B cell (primary cell): Measurements from ENCODE around the gene EFNA2. TPM values are rescaled to one million over a fixed set of nuclear protein-coding genes. Genes with fewer than 3 reads are reported as not detected.

ENCODE experiments used
- ATAC-seq: fragments of 200-7000 bp; cut with Tn5 transposase; one replicate; pipeline ENCODE4 v1.10.0; 2021; ENCODE audit warnings: low read depth, mild to moderate bottlenecking, moderate number of reproducible peaks, moderate library complexity
- CTCF ChIA-PET: fragments of 350-600 bp; sonication (Branson Sonifier 250); formaldehyde crosslinking; loops from one replicate; lab custom pipeline; 2021; ENCODE audit warnings: antibody characterized with exemption, inconsistent platforms; lab: Charles Lee
- POLR2A ChIA-PET: fragments of 350-600 bp; sonication (Branson Sonifier 250); formaldehyde crosslinking; loops from one replicate; lab custom pipeline; 2021; ENCODE audit warnings: antibody characterized with exemption; lab: Charles Lee
- DNase-seq: peaks from one replicate; pipeline ENCODE4 v3.0.0; 2013
- H2AFZ ChIP-seq: 2 replicates; pipeline ENCODE4 v1.6.1; 2012; ENCODE audit warnings: mild to moderate bottlenecking, low read depth, low read length; ENCODE audit not compliant: insufficient read depth, poor library complexity, severe bottlenecking
- H3K27ac ChIP-seq, 2 donors: 1 replicate in 1 of 2; 2 replicates in 1 of 2; pipeline ENCODE4 v1.5.1; 2012 to 2013; ENCODE audit warnings: low read length in 2 of 2, mild to moderate bottlenecking in 2 of 2, moderate library complexity in 1 of 2
- H3K27me3 ChIP-seq, 4 experiments: fragments of 200-600 bp in 1 of 4; sonication (generic) in 1 of 4; replicated peaks in 1 of 4; 1 replicate in 2 of 4; 2 replicates in 2 of 4; pipeline versions ENCODE4 v1.6.1 to v1.7.0; 2013 to 2016; ENCODE audit warnings: low read length in 3 of 4, mild to moderate bottlenecking in 2 of 4, mixed read lengths in 1 of 4, moderate library complexity in 1 of 4; ENCODE audit not compliant: insufficient read depth in 4 of 4, control insufficient read depth in 3 of 4; ENCODE audit errors: control extremely low read depth in 1 of 4
- H3K36me3 ChIP-seq, 2 experiments: replicated peaks in 1 of 2; 1 replicate in 1 of 2; 2 replicates in 1 of 2; pipeline versions ENCODE4 v1.6.1 to v1.7.1; 2013; ENCODE audit warnings: low read length in 1 of 2; ENCODE audit not compliant: insufficient read depth in 2 of 2, control insufficient read depth in 1 of 2; ENCODE audit errors: control extremely low read depth in 1 of 2, extremely low read depth in 1 of 2
- H3K4me1 ChIP-seq, 2 donors: fragments of 200-600 bp in 1 of 2; sonication (generic) in 1 of 2; 1 replicate in 1 of 2; 2 replicates in 1 of 2; pipeline versions ENCODE4 v1.5.1 to v1.6.1; 2013 to 2017; ENCODE audit warnings: low read length in 2 of 2; ENCODE audit not compliant: control insufficient read depth in 2 of 2, insufficient read depth in 2 of 2
- H3K4me2 ChIP-seq: replicated peaks from 2 replicates; pipeline ENCODE3; 2012; ENCODE audit warnings: mild to moderate bottlenecking, low read depth, low read length; ENCODE audit not compliant: poor library complexity, severe bottlenecking
- H3K4me3 ChIP-seq, 5 experiments: fragments of 200-600 bp in 1 of 5; sonication (generic) in 1 of 5; 1 replicate in 3 of 5; 2 replicates in 2 of 5; pipeline versions ENCODE4 v1.5.1 to v1.7.0; 2011 to 2016; ENCODE audit warnings: low read length in 4 of 5, mild to moderate bottlenecking in 4 of 5, low read depth in 2 of 5, control low read depth in 1 of 5, moderate library complexity in 1 of 5; ENCODE audit not compliant: insufficient read depth in 1 of 5; ENCODE audit errors: control extremely low read depth in 1 of 5, extremely low read depth in 1 of 5
- H3K79me2 ChIP-seq: fragments of 200-600 bp; sonication (generic); one replicate; pipeline ENCODE4 v1.6.0; 2016; ENCODE audit warnings: low read length; ENCODE audit not compliant: control insufficient read depth, insufficient read depth
- H3K9ac ChIP-seq: fragments of 200-600 bp; sonication (generic); 2 replicates; pipeline ENCODE4 v1.6.1; 2017; ENCODE audit warnings: mild to moderate bottlenecking, low read length, moderate library complexity
- H3K9me3 ChIP-seq, 3 donors: one replicate each; pipeline versions ENCODE4 v1.6.1 to v1.7.1; 2013; ENCODE audit warnings: low read length in 2 of 3; ENCODE audit not compliant: control insufficient read depth in 2 of 3, insufficient read depth in 1 of 3; ENCODE audit errors: control extremely low read depth in 1 of 3
- H4K20me1 ChIP-seq: 2 replicates; pipeline ENCODE4 v1.6.0; 2012; ENCODE audit warnings: mild to moderate bottlenecking, low read length; ENCODE audit not compliant: insufficient read depth, control insufficient read depth, poor library complexity, severe bottlenecking
- H3K27ac Mint-ChIP-seq: one replicate; pipeline ENCODE4 v1.8.0; 2021; ENCODE audit warnings: mixed read lengths
- H3K27me3 Mint-ChIP-seq: one replicate; pipeline ENCODE4 v1.8.0; 2021; ENCODE audit warnings: mixed read lengths
- H3K4me1 Mint-ChIP-seq: one replicate; pipeline ENCODE4 v1.8.0; 2021; ENCODE audit warnings: mixed read lengths
- H3K4me3 Mint-ChIP-seq: one replicate; pipeline ENCODE4 v1.8.0; 2021; ENCODE audit warnings: mixed read lengths
- H3K9me3 Mint-ChIP-seq: one replicate; pipeline ENCODE4 v1.8.0; 2022; ENCODE audit warnings: mixed read lengths; ENCODE audit not compliant: insufficient read depth
- EZH2 ChIP-seq: IDR thresholded peaks from 2 replicates; pipeline ENCODE4 v1.6.1; 2012; ENCODE audit warnings: borderline replicate concordance, low read depth, mild to moderate bottlenecking, moderate library complexity, low read length; ENCODE audit not compliant: insufficient read depth, poor library complexity, severe bottlenecking
- WGBS: methylation state at CpG from one replicate; pipeline ENCODE4 v1.1.5; 2013; ENCODE audit warnings: missing lambda C conversion rate; ENCODE audit not compliant: insufficient coverage; 5-methylcytosine and 5-hydroxymethylcytosine counted together
- intact Hi-C: fragments of 100-400 bp; cut with micrococcal nuclease; formaldehyde crosslinking; loops from one replicate; pipeline ENCODE4 v1.10.0; 2022
- polyA plus RNA-seq: library from polyadenylated mRNA; depleted of rRNA; stranded (reverse); fragments of >200 nt; gene quantifications from 2 replicates; pipeline ENCODE4 v1.2.3, GENCODE V29; 2012
- total RNA-seq, 2 donors: library from RNA; stranded (reverse); fragments of 120-200 nt in 1 of 2; gene quantifications; 1 replicate in 1 of 2; 2 replicates in 1 of 2; pipeline versions ENCODE4 v1.2.3 to v1.2.4, GENCODE V29; 2013 to 2022
- TF ChIP-seq, protein P1 (sequence below): fragments of 200-600 bp; IDR thresholded peaks from one replicate; pipeline ENCODE4 v1.8.0; 2022; ENCODE audit warnings: antibody characterized with exemption, mild to moderate bottlenecking

Gene EFNA2
- total and polyA plus RNA-seq, 2 donors (not counting 1 experiment from before 2014, with no cell fraction given) = not detected

GRCh38 chr19:1258707-1259205 is 26.9 kb upstream of the EFNA2 start:
- peak overlapping the region; percentile 98 for H3K9ac ChIP-seq
- peak overlapping the region; percentile 23 to 81 (median 62) for H3K4me3 ChIP-seq
- peaks cover 0 to 37% of the 10 kb centered on the region in 2 experiments for H3K36me3 ChIP-seq
- H4K20me1 ChIP-seq = peaks cover 33% of the 10 kb centered on the region
- H3K4me1 ChIP-seq = peaks cover 66 to 91% of the 10 kb centered on the region in 2 donors
- peak overlapping the region; percentile 99 for H3K4me2 ChIP-seq
- Mint-ChIP-seq H3K9me3 (no peaks in the 10 kb centered on the region), H3K27ac (peak overlapping the region; percentile 99), H3K4me1 (peaks cover 73% of the 10 kb centered on the region), H3K4me3 (peak overlapping the region; percentile 97), H3K27me3 (no peaks in the 10 kb centered on the region)
- ChIA-PET POLR2A (interaction anchor here (0.5 to 10.7 kb wide), 6 partner anchors 7 to 329 kb away, joined by 3 to 305 read pairs (median 4); partner anchors contain the start of gene CIRBP), CTCF (interaction anchor here (3.9 kb wide), 1 partner anchor 14 kb away, joined by 18 read pairs; no protein-coding TSS in a partner anchor)
- ATAC-seq = no peak
- intact Hi-C loops = no loop called here
- peak overlapping the region; percentile 99 to 100 for H3K27ac ChIP-seq
- no peak for TF ChIP-seq EZH2
- TF ChIP-seq, protein P1, sequence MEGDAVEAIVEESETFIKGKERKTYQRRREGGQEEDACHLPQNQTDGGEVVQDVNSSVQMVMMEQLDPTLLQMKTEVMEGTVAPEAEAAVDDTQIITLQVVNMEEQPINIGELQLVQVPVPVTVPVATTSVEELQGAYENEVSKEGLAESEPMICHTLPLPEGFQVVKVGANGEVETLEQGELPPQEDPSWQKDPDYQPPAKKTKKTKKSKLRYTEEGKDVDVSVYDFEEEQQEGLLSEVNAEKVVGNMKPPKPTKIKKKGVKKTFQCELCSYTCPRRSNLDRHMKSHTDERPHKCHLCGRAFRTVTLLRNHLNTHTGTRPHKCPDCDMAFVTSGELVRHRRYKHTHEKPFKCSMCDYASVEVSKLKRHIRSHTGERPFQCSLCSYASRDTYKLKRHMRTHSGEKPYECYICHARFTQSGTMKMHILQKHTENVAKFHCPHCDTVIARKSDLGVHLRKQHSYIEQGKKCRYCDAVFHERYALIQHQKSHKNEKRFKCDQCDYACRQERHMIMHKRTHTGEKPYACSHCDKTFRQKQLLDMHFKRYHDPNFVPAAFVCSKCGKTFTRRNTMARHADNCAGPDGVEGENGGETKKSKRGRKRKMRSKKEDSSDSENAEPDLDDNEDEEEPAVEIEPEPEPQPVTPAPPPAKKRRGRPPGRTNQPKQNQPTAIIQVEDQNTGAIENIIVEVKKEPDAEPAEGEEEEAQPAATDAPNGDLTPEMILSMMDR = no peak
- H3K9me3 ChIP-seq = no peaks in the 10 kb centered on the region
- peak overlapping the region; percentile 8 for H2AFZ ChIP-seq
- H3K27me3 ChIP-seq = no peaks in the 10 kb centered on the region
- DNase-seq = no peak
- peaks cover 55% of the 10 kb centered on the region for H3K79me2 ChIP-seq
- WGBS = no CpG with 5 or more reads among the region's 15 CpGs

DNA sequence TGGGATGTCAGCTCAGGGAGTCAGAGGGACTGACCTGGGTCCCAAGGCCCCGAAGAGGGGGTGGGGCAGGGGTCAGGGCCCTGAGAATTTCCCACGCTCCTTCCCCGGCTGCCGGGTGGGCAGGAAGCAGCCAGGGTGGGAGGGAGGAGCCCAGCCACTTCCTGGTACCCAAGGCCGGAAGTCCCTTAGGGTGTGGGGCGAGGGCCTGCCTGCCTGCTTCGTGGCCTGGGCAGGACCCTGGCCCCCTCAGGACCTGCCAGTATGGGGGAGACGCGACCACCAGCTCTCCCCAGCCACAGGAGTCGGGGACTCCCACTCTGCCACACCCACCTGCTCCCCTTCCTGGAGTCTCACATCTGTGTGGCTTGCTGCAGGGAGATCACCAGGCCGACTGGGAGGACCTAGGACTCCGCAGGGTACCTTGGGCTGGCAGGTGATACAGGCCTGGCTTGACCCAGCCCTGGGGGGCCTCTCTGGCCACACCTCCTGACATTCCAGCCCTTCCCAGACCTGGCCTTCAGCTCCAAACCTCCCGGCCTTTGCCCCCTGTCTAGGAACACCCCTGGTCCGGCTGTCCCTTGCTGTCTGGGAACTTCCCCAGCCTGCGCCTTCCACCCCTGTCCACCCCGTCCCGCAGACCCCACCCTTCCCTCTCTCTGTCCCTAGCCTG is 26.3 kb upstream of the EFNA2 start:
- Mint-ChIP-seq H3K4me1 (peaks cover 78% of the 10 kb centered on the region), H3K27ac (peak overlapping the region; percentile 99), H3K27me3 (no peaks in the 10 kb centered on the region), H3K9me3 (no peaks in the 10 kb centered on the region), H3K4me3 (peak overlapping the region; percentile 97)
- Histone ChIP-seq H4K20me1 (peaks cover 27% of the 10 kb centered on the region), H3K9me3 (no peaks in the 10 kb centered on the region), H3K4me1 (peaks cover 69 to 91% of the 10 kb centered on the region in 2 donors), H3K9ac (peak overlapping the region; percentile 98), H3K4me3 (peak overlapping the region; percentile 23 to 81 (median 62)), H3K36me3 (peaks cover 0 to 34% of the 10 kb centered on the region in 2 experiments), H3K79me2 (peaks cover 49% of the 10 kb centered on the region), H2AFZ (peak overlapping the region; percentile 8), H3K27me3 (no peaks in the 10 kb centered on the region), H3K27ac (peak overlapping the region; percentile 99 to 100), H3K4me2 (peak overlapping the region; percentile 99)
- DNase-seq (peak; percentile 87), ATAC-seq (peak; percentile 26)
- intact Hi-C loops = no loop called here
- WGBS = 7% methylated on average over 17 of the region's 17 CpGs
- CTCF ChIA-PET = interaction anchor here (3.9 kb wide), 1 partner anchor 15 kb away, joined by 18 read pairs; no protein-coding TSS in a partner anchor
- TF ChIP-seq EZH2 = no peak
- TF ChIP-seq, protein P1 = no peak
- POLR2A ChIA-PET = interaction anchor here (0.5 to 11.0 kb wide), 9 partner anchors 6 to 1000 kb away, joined by 3 to 402 read pairs (median 4); partner anchors contain the start of genes ATP5F1D and CIRBP
